Measurements from ENCODE around the gene LMNTD2.

GRCh38 chr11:608791-609251, 48.3 kb upstream of the LMNTD2 start:
- TF ChIP-seq, protein P1, sequence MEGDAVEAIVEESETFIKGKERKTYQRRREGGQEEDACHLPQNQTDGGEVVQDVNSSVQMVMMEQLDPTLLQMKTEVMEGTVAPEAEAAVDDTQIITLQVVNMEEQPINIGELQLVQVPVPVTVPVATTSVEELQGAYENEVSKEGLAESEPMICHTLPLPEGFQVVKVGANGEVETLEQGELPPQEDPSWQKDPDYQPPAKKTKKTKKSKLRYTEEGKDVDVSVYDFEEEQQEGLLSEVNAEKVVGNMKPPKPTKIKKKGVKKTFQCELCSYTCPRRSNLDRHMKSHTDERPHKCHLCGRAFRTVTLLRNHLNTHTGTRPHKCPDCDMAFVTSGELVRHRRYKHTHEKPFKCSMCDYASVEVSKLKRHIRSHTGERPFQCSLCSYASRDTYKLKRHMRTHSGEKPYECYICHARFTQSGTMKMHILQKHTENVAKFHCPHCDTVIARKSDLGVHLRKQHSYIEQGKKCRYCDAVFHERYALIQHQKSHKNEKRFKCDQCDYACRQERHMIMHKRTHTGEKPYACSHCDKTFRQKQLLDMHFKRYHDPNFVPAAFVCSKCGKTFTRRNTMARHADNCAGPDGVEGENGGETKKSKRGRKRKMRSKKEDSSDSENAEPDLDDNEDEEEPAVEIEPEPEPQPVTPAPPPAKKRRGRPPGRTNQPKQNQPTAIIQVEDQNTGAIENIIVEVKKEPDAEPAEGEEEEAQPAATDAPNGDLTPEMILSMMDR (IDR thresholded peaks at IDR 0.05), result no peak
- no peak for TF ChIP-seq EZH2phosphoT487 (IDR thresholded peaks at IDR 0.05)

All from neural progenitor cell (in vitro differentiated cells).